ENCODE results near the gene ANAPC13. TPM values are rescaled to one million over a fixed set of nuclear protein-coding genes. Genes with fewer than 3 reads are reported as not detected.

ANAPC13 gene
- total RNA-seq, 2 experiments from 2014 or later = 31.5 to 32.2 TPM

- CTCF ChIA-PET = interaction anchor here (0.6 kb wide), 1 partner anchor 13 kb away, joined by 3 read pairs; no protein-coding TSS in a partner anchor
- POLR2A ChIA-PET = no interaction called here
Measured at GRCh38 chr3:134460965-134461364, 24.8 kb downstream of the ANAPC13 start.

- ChIA-PET CTCF (interaction anchor here (1.0 kb wide), 1 partner anchor 14 kb away, joined by 4 read pairs; no protein-coding TSS in a partner anchor), POLR2A (no interaction called here)
Measured at GRCh38 chr3:134459562-134459961, 26.2 kb downstream of the ANAPC13 start.

- ChIA-PET POLR2A (no interaction called here), CTCF (no interaction called here)
Measured at GRCh38 chr3:134458406-134458945, 27.3 kb downstream of the ANAPC13 start.

GRCh38 chr3:134457376-134458074 is 28.3 kb downstream of the ANAPC13 start:
- ChIA-PET POLR2A (no interaction called here), CTCF (interaction anchor here (0.7 kb wide), 1 partner anchor 203 kb away, joined by 5 read pairs; no protein-coding TSS in a partner anchor)

- ChIA-PET CTCF (no interaction called here), POLR2A (no interaction called here)
Measured at GRCh38 chr3:134453631-134454030, 32.2 kb downstream of the ANAPC13 start.

- ChIA-PET CTCF (no interaction called here), POLR2A (no interaction called here)
Measured at GRCh38 chr3:134449951-134450350, 35.8 kb downstream of the ANAPC13 start.

- POLR2A ChIA-PET = no interaction called here
Measured at GRCh38 chr3:134449277-134449676, 36.5 kb downstream of the ANAPC13 start.

GRCh38 chr3:134448664-134449063 is 37.1 kb downstream of the ANAPC13 start:
- ChIA-PET CTCF (interaction anchor here (1.2 kb wide), 1 partner anchor 140 kb away, joined by 3 read pairs; no protein-coding TSS in a partner anchor), POLR2A (no interaction called here)

More at GRCh38 chr3:134449277-134449676, 36.5 kb downstream of the ANAPC13 start:
- CTCF ChIA-PET = interaction anchor here (1.2 kb wide), 1 partner anchor 140 kb away, joined by 3 read pairs; no protein-coding TSS in a partner anchor

- ChIA-PET CTCF (no interaction called here), POLR2A (no interaction called here)
Measured at GRCh38 chr3:134447351-134447750, 38.4 kb downstream of the ANAPC13 start.

- ChIA-PET CTCF (no interaction called here), POLR2A (no interaction called here)
Measured at GRCh38 chr3:134446800-134447199, 39.0 kb downstream of the ANAPC13 start.

- ChIA-PET POLR2A (no interaction called here), CTCF (no interaction called here)
Measured at GRCh38 chr3:134445636-134446035, 40.1 kb downstream of the ANAPC13 start.

- POLR2A ChIA-PET = no interaction called here
Measured at GRCh38 chr3:134445095-134445494, 40.7 kb downstream of the ANAPC13 start.

GRCh38 chr3:134441821-134442220 is 44.0 kb downstream of the ANAPC13 start:
- CTCF ChIA-PET = no interaction called here
- POLR2A ChIA-PET = no interaction called here

More at GRCh38 chr3:134445095-134445494, 40.7 kb downstream of the ANAPC13 start:
- CTCF ChIA-PET = no interaction called here

- POLR2A ChIA-PET = no interaction called here
Measured at GRCh38 chr3:134441321-134441720, 44.5 kb downstream of the ANAPC13 start.

GRCh38 chr3:134437211-134437752 is 48.5 kb downstream of the ANAPC13 start:
- CTCF ChIA-PET = no interaction called here
- POLR2A ChIA-PET = no interaction called here

More at GRCh38 chr3:134441321-134441720, 44.5 kb downstream of the ANAPC13 start:
- CTCF ChIA-PET = no interaction called here

- POLR2A ChIA-PET = interaction anchor here (0.5 kb wide), 1 partner anchor 163 kb away, joined by 3 read pairs; no protein-coding TSS in a partner anchor
- CTCF ChIA-PET = no interaction called here
Measured at GRCh38 chr3:134432236-134432635, 53.5 kb downstream of the ANAPC13 start.

GRCh38 chr3:134430950-134431445 is 54.8 kb downstream of the ANAPC13 start:
- POLR2A ChIA-PET = no interaction called here
- CTCF ChIA-PET = no interaction called here

- ChIA-PET POLR2A (no interaction called here), CTCF (no interaction called here)
Measured at GRCh38 chr3:134430174-134430573, 55.6 kb downstream of the ANAPC13 start.

- POLR2A ChIA-PET = no interaction called here
- CTCF ChIA-PET = no interaction called here
Measured at GRCh38 chr3:134428401-134428800, 57.4 kb downstream of the ANAPC13 start.
